SK-N-SH (cell line): ENCODE data around the gene SERPINE1. TPM values are rescaled to one million over a fixed set of nuclear protein-coding genes. Genes with fewer than 3 reads are reported as not detected.
A peak's percentile ranks its signal among the peaks of the same experiment; 100 is the strongest.

Experiments
- CTCF ChIA-PET: fragments of 300-600, 350-600 bp; formaldehyde crosslinking; extraction: SDS; loops from one replicate; lab custom pipeline; 2021; lab: Yijun Ruan, JAX
- POLR2A ChIA-PET: fragments of 350-600 bp; sonication (Branson Sonifier 250); formaldehyde crosslinking; extraction: SDS; loops from one replicate; lab custom pipeline; 2020; ENCODE audit warnings: antibody characterized with exemption, inconsistent platforms; lab: Yijun Ruan, JAX
- DNase-seq: peaks from one replicate; pipeline ENCODE4 v3.0.0; 2012
- H2AFZ ChIP-seq: fragments of 200-600 bp; sonication (generic); 2 replicates; pipeline ENCODE4 v1.8.1; 2016; ENCODE audit warnings: antibody characterized with exemption, mild to moderate bottlenecking, low read depth
- H3F3A ChIP-seq: fragments of 200-600 bp; sonication (generic); replicated peaks from 2 replicates; pipeline ENCODE3; 2016; ENCODE audit warnings: antibody characterized with exemption, mild to moderate bottlenecking; ENCODE audit not compliant: insufficient read depth
- H3K27ac ChIP-seq, 2 experiments: fragments of 200-500 bp in 1 of 2; fragments of 200-600 bp in 1 of 2; sonication (Bioruptor generic) in 1 of 2; sonication (generic), shearing (Covaris generic) in 1 of 2; 2 replicates each; pipeline versions ENCODE4 v1.5.1 to v1.6.1; 2014 to 2016; ENCODE audit warnings: low read depth in 2 of 2, inconsistent platforms in 1 of 2, low read length in 1 of 2, mild to moderate bottlenecking in 1 of 2, mixed read lengths in 1 of 2
- H3K27me3 ChIP-seq: fragments of 200-600 bp; sonication (generic), shearing (Covaris generic); 2 replicates; pipeline ENCODE4 v1.6.1; 2016; ENCODE audit warnings: mixed run types; ENCODE audit not compliant: insufficient read depth
- H3K36me3 ChIP-seq, 2 experiments: fragments of 200-500 bp in 1 of 2; fragments of 200-600 bp in 1 of 2; sonication (Bioruptor generic) in 1 of 2; sonication (generic) in 1 of 2; replicated peaks in 1 of 2; 2 replicates each; pipeline versions ENCODE3 to v1.5.1; 2014 to 2016; ENCODE audit warnings: low read length in 1 of 2, mild to moderate bottlenecking in 1 of 2; ENCODE audit not compliant: insufficient read depth in 2 of 2, control insufficient read depth in 1 of 2
- H3K4me1 ChIP-seq, 2 experiments: fragments of 200-500 bp in 1 of 2; fragments of 200-600 bp in 1 of 2; sonication (Bioruptor generic) in 1 of 2; sonication (generic), shearing (Covaris generic) in 1 of 2; 2 replicates each; pipeline versions ENCODE4 v1.5.1 to v1.6.1; 2014 to 2016; ENCODE audit warnings: low read depth in 1 of 2, low read length in 1 of 2, mixed run types in 1 of 2; ENCODE audit not compliant: insufficient read depth in 2 of 2, control insufficient read depth in 1 of 2
- H3K4me2 ChIP-seq: fragments of 200-600 bp; sonication (generic), shearing (Covaris generic); 2 replicates; pipeline ENCODE4 v1.6.1; 2017; ENCODE audit warnings: mixed run types
- H3K4me3 ChIP-seq, 2 experiments: fragments of 200-500 bp in 1 of 2; fragments of 200-600 bp in 1 of 2; sonication (Bioruptor generic) in 1 of 2; sonication (generic), shearing (Covaris generic) in 1 of 2; 2 replicates each; pipeline versions ENCODE4 v1.5.1 to v1.8.1; 2014 to 2016; ENCODE audit warnings: low read depth in 2 of 2, inconsistent platforms in 1 of 2, low read length in 1 of 2, mild to moderate bottlenecking in 1 of 2, mixed read lengths in 1 of 2, moderate library complexity in 1 of 2
- H3K79me2 ChIP-seq: fragments of 200-600 bp; sonication (generic); 2 replicates; pipeline ENCODE4 v1.8.1; 2017; ENCODE audit warnings: mild to moderate bottlenecking; ENCODE audit not compliant: insufficient read depth
- H3K9ac ChIP-seq: fragments of 200-600 bp; sonication (generic); 2 replicates; pipeline ENCODE4 v1.6.1; 2017; ENCODE audit warnings: mixed run types
- H3K9me2 ChIP-seq: fragments of 200-600 bp; sonication (generic); 2 replicates; pipeline ENCODE4 v1.6.1; 2017; ENCODE audit warnings: mixed run types
- H3K9me3 ChIP-seq: fragments of 200-600 bp; sonication (generic); 2 replicates; pipeline ENCODE4 v1.6.1; 2017; ENCODE audit warnings: mixed run types, mild to moderate bottlenecking, moderate library complexity
- H4K20me1 ChIP-seq: fragments of 200-600 bp; sonication (generic); 2 replicates; pipeline ENCODE4 v1.6.1; 2017; ENCODE audit warnings: mild to moderate bottlenecking, mixed run types; ENCODE audit not compliant: insufficient read depth
- ELF1 ChIP-seq: IDR thresholded peaks from 2 replicates; pipeline ENCODE4 v1.4.0; 2012
- EZH2phosphoT487 ChIP-seq: fragments of 200-600 bp; sonication (generic); IDR thresholded peaks from 2 replicates; pipeline ENCODE4 v1.6.1; 2017; ENCODE audit warnings: low read depth, mixed run types, mild to moderate bottlenecking, antibody characterized with exemption, moderate library complexity, borderline replicate concordance
- FOSL2 ChIP-seq: IDR thresholded peaks from 2 replicates; pipeline ENCODE4 v1.4.0; 2012; ENCODE audit warnings: low read depth, mild to moderate bottlenecking, moderate library complexity, borderline replicate concordance
- FOXJ3 ChIP-seq: sonication (generic); formaldehyde crosslinking; IDR thresholded peaks from 2 replicates; pipeline ENCODE4 v1.5.1; 2020; ENCODE audit warnings: mild to moderate bottlenecking, missing genetic modification reagents
- FOXM1 ChIP-seq: IDR thresholded peaks from 2 replicates; pipeline ENCODE4 v1.4.0; 2012; ENCODE audit warnings: low read depth, mild to moderate bottlenecking
- GABPA ChIP-seq: IDR thresholded peaks from 2 replicates; pipeline ENCODE4 v1.4.0; 2012; ENCODE audit warnings: low read depth, mild to moderate bottlenecking
- JUND ChIP-seq: IDR thresholded peaks from 2 replicates; pipeline ENCODE4 v1.4.0; 2012
- NFIC ChIP-seq: IDR thresholded peaks from 2 replicates; pipeline ENCODE4 v1.4.0; 2012; ENCODE audit warnings: borderline replicate concordance
- POLR2AphosphoS5 ChIP-seq: IDR thresholded peaks from 2 replicates; pipeline ENCODE4 v1.6.1; 2012; ENCODE audit warnings: low read depth, low read length
- RAD21 ChIP-seq: IDR thresholded peaks from 2 replicates; pipeline ENCODE4 v1.6.1; 2012; ENCODE audit warnings: mild to moderate bottlenecking, low read length
- RCOR1 ChIP-seq: fragments of 150-350 bp; IDR thresholded peaks from 2 replicates; pipeline ENCODE4 v1.6.1; 2017; ENCODE audit warnings: antibody characterized with exemption, low read length
- SIN3A ChIP-seq: IDR thresholded peaks from 2 replicates; pipeline ENCODE4 v1.6.1; 2012; ENCODE audit warnings: low read depth, mild to moderate bottlenecking, low read length, moderate library complexity, borderline replicate concordance
- TAF1 ChIP-seq: IDR thresholded peaks from 2 replicates; pipeline ENCODE4 v1.6.1; 2012; ENCODE audit warnings: low read depth, mild to moderate bottlenecking, low read length, moderate library complexity, borderline replicate concordance
- WGBS: methylation state at CpG from one replicate; pipeline ENCODE4 v1.1.6; 2017; ENCODE audit warnings: low lambda C conversion rate; 5-methylcytosine and 5-hydroxymethylcytosine counted together
- polyA plus RNA-seq, 3 experiments: library from polyadenylated mRNA; depleted of rRNA; stranded (reverse); fragments of >200 nt; gene quantifications; 2 replicates each; pipeline ENCODE4 v1.2.3, GENCODE V29; 2012
- TF ChIP-seq, protein P1 (sequence below): IDR thresholded peaks from 2 replicates; pipeline ENCODE4; 2012
- TF ChIP-seq, protein P2 (sequence below): IDR thresholded peaks from 2 replicates; pipeline ENCODE4 v1.6.1; 2012; ENCODE audit warnings: mild to moderate bottlenecking, low read depth, low read length, moderate library complexity
- TF ChIP-seq, protein P3 (sequence below): fragments of 200-600 bp; sonication (generic); IDR thresholded peaks from 2 replicates; pipeline ENCODE4 v1.6.1; 2017; ENCODE audit warnings: antibody characterized with exemption, mild to moderate bottlenecking, moderate library complexity

SERPINE1 gene
- polyA plus RNA-seq, 1 of the 3 experiments (the other 2 are of a cell fraction), result 4,174 TPM

DNA sequence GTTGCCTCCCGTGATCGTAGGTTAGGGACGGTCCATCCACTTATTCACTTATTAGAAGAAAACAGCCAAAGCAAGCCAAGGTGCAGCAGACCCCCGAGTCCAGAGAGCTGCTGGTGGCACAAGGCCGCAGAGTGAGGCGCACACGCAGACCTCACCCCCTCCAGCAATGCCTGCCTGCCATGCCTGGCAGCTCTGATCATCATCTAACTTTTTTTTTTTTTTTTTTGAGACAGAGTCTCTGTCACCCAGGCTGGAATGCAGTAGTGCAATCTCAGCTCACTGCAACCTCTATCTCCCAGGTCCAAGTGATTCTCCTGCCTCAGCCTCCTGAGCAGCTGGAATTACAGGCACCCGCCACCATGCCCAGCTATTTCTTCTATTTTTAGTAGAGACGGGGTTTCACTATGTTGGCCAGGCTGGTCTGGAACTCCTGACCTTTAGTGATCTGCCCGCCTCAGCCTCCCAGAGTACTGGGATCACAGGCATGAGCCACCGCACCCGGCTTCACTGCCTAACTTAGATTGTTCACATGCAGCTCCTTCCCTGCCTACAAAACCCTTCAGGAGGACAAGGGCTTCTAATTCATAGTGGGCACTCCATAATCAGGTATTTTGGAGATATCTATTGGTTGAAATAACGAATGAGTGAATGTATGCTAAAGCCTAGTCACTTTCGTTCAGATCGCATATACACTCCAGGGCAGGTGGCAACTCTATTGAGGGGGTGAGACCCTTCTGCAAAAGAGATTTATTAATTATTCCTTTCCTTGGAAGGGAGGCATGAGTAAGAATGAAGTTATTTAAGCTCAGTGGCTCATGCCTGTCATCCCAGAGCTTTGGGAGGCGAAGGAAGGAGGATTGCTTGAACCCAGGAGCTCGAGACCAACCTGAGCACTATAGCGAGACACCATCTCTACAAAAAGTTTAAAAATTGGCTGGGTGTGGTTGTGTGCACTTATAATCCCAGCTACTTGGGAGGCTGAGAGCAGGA lies 25.8 kb upstream of the SERPINE1 start:
- Histone ChIP-seq H3K79me2 (peaks cover 78% of the 10 kb centered on the region), H3K4me2 (peak overlapping the region; percentile 66), H3K27ac (peak overlapping the region; percentile 44 to 100; a peak in 3 of 4 replicates), H3K9me2 (no peaks in the 10 kb centered on the region), H3K4me1 (peaks cover 0 to 44% of the 10 kb centered on the region in 2 experiments; a peak in 3 of 4 replicates), H3K9ac (peak overlapping the region; percentile 81), H3K9me3 (no peaks in the 10 kb centered on the region), H4K20me1 (no peaks in the 10 kb centered on the region), H3K4me3 (no peak overlapping the region), H2AFZ (no peak overlapping the region), H3F3A (peaks cover 38% of the 10 kb centered on the region), H3K36me3 (no peaks in the 10 kb centered on the region), H3K27me3 (no peaks in the 10 kb centered on the region)
- CTCF ChIA-PET, result interaction anchor here (1.0 to 2.4 kb wide), 4 partner anchors 16 to 36 kb away, joined by 3 to 9 read pairs (median 5); partner anchors contain the start of gene TRIM56
- DNase-seq, result no peak
- POLR2A ChIA-PET, result no interaction called here
- WGBS, result 80% methylated on average over 18 of the region's 18 CpGs
- TF ChIP-seq FOSL2, result no peak; the same call in 1 of the 2 replicates
- TF ChIP-seq, protein P1, sequence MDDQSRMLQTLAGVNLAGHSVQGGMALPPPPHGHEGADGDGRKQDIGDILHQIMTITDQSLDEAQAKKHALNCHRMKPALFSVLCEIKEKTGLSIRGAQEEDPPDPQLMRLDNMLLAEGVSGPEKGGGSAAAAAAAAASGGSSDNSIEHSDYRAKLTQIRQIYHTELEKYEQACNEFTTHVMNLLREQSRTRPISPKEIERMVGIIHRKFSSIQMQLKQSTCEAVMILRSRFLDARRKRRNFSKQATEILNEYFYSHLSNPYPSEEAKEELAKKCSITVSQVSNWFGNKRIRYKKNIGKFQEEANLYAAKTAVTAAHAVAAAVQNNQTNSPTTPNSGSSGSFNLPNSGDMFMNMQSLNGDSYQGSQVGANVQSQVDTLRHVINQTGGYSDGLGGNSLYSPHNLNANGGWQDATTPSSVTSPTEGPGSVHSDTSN, result peak; percentile 38
- TF ChIP-seq, protein P2, sequence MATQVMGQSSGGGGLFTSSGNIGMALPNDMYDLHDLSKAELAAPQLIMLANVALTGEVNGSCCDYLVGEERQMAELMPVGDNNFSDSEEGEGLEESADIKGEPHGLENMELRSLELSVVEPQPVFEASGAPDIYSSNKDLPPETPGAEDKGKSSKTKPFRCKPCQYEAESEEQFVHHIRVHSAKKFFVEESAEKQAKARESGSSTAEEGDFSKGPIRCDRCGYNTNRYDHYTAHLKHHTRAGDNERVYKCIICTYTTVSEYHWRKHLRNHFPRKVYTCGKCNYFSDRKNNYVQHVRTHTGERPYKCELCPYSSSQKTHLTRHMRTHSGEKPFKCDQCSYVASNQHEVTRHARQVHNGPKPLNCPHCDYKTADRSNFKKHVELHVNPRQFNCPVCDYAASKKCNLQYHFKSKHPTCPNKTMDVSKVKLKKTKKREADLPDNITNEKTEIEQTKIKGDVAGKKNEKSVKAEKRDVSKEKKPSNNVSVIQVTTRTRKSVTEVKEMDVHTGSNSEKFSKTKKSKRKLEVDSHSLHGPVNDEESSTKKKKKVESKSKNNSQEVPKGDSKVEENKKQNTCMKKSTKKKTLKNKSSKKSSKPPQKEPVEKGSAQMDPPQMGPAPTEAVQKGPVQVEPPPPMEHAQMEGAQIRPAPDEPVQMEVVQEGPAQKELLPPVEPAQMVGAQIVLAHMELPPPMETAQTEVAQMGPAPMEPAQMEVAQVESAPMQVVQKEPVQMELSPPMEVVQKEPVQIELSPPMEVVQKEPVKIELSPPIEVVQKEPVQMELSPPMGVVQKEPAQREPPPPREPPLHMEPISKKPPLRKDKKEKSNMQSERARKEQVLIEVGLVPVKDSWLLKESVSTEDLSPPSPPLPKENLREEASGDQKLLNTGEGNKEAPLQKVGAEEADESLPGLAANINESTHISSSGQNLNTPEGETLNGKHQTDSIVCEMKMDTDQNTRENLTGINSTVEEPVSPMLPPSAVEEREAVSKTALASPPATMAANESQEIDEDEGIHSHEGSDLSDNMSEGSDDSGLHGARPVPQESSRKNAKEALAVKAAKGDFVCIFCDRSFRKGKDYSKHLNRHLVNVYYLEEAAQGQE, result 0 out of 2 replicates have a peak, but pooled peaks have one; percentile 10

DNA sequence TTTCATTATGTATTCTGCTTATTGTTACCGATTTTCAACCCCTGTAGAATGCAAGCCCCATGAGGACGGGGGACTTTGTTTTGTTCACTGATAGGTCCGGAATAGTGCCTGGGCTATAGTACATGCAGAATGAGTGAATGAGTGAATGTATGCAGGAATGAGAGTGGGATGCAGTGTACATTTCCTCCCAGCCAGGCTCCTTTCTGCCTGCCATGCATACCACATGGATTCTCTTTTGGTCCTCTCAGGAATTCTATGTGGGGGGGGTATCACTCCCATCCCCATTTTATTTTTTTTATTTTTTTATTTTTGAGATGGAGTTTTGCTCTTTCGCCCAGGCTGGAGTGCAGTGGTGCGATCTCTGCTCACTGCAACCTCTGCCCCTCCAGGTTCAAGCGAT lies 24.9 kb upstream of the SERPINE1 start:
- CTCF ChIA-PET, result interaction anchor here (0.9 to 2.4 kb wide), 3 partner anchors 16 to 42 kb away, joined by 3 to 9 read pairs (median 5); partner anchors contain the start of gene TRIM56
- 86% methylated on average over 6 of the region's 6 CpGs for WGBS
- DNase-seq, result no peak
- Histone ChIP-seq H3K27me3 (no peaks in the 10 kb centered on the region), H3K27ac (peak overlapping the region in 1 of 2 experiments; percentile 100; a peak in 2 of 4 replicates), H3F3A (peaks cover 33% of the 10 kb centered on the region), H3K36me3 (no peaks in the 10 kb centered on the region), H3K79me2 (peaks cover 78% of the 10 kb centered on the region), H3K4me1 (peaks cover 0 to 44% of the 10 kb centered on the region in 2 experiments; a peak in 3 of 4 replicates), H3K9me2 (no peaks in the 10 kb centered on the region), H4K20me1 (no peaks in the 10 kb centered on the region), H2AFZ (no peak overlapping the region), H3K4me3 (no peak overlapping the region), H3K9ac (peak overlapping the region; percentile 81; the same call in 1 of the 2 replicates), H3K9me3 (no peaks in the 10 kb centered on the region), H3K4me2 (peak overlapping the region; percentile 66)
- POLR2A ChIA-PET, result no interaction called here
- TF ChIP-seq TAF1 (no peak), FOXJ3 (CRISPR knock-in tag) (no peak), JUND (no peak), SIN3A (no peak), RCOR1 (no peak), GABPA (no peak), FOXM1 (no peak), EZH2phosphoT487 (no peak), NFIC (no peak), ELF1 (no peak), RAD21 (no peak), FOSL2 (no peak), POLR2AphosphoS5 (no peak)
- TF ChIP-seq, protein P1, result no peak
- TF ChIP-seq, protein P3, sequence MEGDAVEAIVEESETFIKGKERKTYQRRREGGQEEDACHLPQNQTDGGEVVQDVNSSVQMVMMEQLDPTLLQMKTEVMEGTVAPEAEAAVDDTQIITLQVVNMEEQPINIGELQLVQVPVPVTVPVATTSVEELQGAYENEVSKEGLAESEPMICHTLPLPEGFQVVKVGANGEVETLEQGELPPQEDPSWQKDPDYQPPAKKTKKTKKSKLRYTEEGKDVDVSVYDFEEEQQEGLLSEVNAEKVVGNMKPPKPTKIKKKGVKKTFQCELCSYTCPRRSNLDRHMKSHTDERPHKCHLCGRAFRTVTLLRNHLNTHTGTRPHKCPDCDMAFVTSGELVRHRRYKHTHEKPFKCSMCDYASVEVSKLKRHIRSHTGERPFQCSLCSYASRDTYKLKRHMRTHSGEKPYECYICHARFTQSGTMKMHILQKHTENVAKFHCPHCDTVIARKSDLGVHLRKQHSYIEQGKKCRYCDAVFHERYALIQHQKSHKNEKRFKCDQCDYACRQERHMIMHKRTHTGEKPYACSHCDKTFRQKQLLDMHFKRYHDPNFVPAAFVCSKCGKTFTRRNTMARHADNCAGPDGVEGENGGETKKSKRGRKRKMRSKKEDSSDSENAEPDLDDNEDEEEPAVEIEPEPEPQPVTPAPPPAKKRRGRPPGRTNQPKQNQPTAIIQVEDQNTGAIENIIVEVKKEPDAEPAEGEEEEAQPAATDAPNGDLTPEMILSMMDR, result no peak
